B cell (primary cell): Measurements from ENCODE around the gene CNOT1. TPM values are rescaled to one million over a fixed set of nuclear protein-coding genes. Genes with fewer than 3 reads are reported as not detected.

Experiments used
- ATAC-seq: fragments of 200-7000 bp; cut with Tn5 transposase; one replicate; pipeline ENCODE4 v1.10.0; 2021; ENCODE audit warnings: low read depth, mild to moderate bottlenecking, moderate number of reproducible peaks, moderate library complexity
- CTCF ChIA-PET: fragments of 350-600 bp; sonication (Branson Sonifier 250); formaldehyde crosslinking; loops from one replicate; lab custom pipeline; 2021; ENCODE audit warnings: antibody characterized with exemption, inconsistent platforms; lab: Charles Lee
- POLR2A ChIA-PET: fragments of 350-600 bp; sonication (Branson Sonifier 250); formaldehyde crosslinking; loops from one replicate; lab custom pipeline; 2021; ENCODE audit warnings: antibody characterized with exemption; lab: Charles Lee
- DNase-seq: peaks from one replicate; pipeline ENCODE4 v3.0.0; 2013
- H2AFZ ChIP-seq: 2 replicates; pipeline ENCODE4 v1.6.1; 2012; ENCODE audit warnings: mild to moderate bottlenecking, low read depth, low read length; ENCODE audit not compliant: insufficient read depth, poor library complexity, severe bottlenecking
- H3K27ac ChIP-seq, 2 donors: 1 replicate in 1 of 2; 2 replicates in 1 of 2; pipeline ENCODE4 v1.5.1; 2012 to 2013; ENCODE audit warnings: low read length in 2 of 2, mild to moderate bottlenecking in 2 of 2, moderate library complexity in 1 of 2
- H3K27me3 ChIP-seq, 4 experiments: fragments of 200-600 bp in 1 of 4; sonication (generic) in 1 of 4; replicated peaks in 1 of 4; 1 replicate in 2 of 4; 2 replicates in 2 of 4; pipeline versions ENCODE4 v1.6.1 to v1.7.0; 2013 to 2016; ENCODE audit warnings: low read length in 3 of 4, mild to moderate bottlenecking in 2 of 4, mixed read lengths in 1 of 4, moderate library complexity in 1 of 4; ENCODE audit not compliant: insufficient read depth in 4 of 4, control insufficient read depth in 3 of 4; ENCODE audit errors: control extremely low read depth in 1 of 4
- H3K36me3 ChIP-seq, 2 experiments: replicated peaks in 1 of 2; 1 replicate in 1 of 2; 2 replicates in 1 of 2; pipeline versions ENCODE4 v1.6.1 to v1.7.1; 2013; ENCODE audit warnings: low read length in 1 of 2; ENCODE audit not compliant: insufficient read depth in 2 of 2, control insufficient read depth in 1 of 2; ENCODE audit errors: control extremely low read depth in 1 of 2, extremely low read depth in 1 of 2
- H3K4me1 ChIP-seq, 2 donors: fragments of 200-600 bp in 1 of 2; sonication (generic) in 1 of 2; 1 replicate in 1 of 2; 2 replicates in 1 of 2; pipeline versions ENCODE4 v1.5.1 to v1.6.1; 2013 to 2017; ENCODE audit warnings: low read length in 2 of 2; ENCODE audit not compliant: control insufficient read depth in 2 of 2, insufficient read depth in 2 of 2
- H3K4me2 ChIP-seq: replicated peaks from 2 replicates; pipeline ENCODE3; 2012; ENCODE audit warnings: mild to moderate bottlenecking, low read depth, low read length; ENCODE audit not compliant: poor library complexity, severe bottlenecking
- H3K4me3 ChIP-seq, 5 experiments: fragments of 200-600 bp in 1 of 5; sonication (generic) in 1 of 5; 1 replicate in 3 of 5; 2 replicates in 2 of 5; pipeline versions ENCODE4 v1.5.1 to v1.7.0; 2011 to 2016; ENCODE audit warnings: low read length in 4 of 5, mild to moderate bottlenecking in 4 of 5, low read depth in 2 of 5, control low read depth in 1 of 5, moderate library complexity in 1 of 5; ENCODE audit not compliant: insufficient read depth in 1 of 5; ENCODE audit errors: control extremely low read depth in 1 of 5, extremely low read depth in 1 of 5
- H3K79me2 ChIP-seq: fragments of 200-600 bp; sonication (generic); one replicate; pipeline ENCODE4 v1.6.0; 2016; ENCODE audit warnings: low read length; ENCODE audit not compliant: control insufficient read depth, insufficient read depth
- H3K9ac ChIP-seq: fragments of 200-600 bp; sonication (generic); 2 replicates; pipeline ENCODE4 v1.6.1; 2017; ENCODE audit warnings: mild to moderate bottlenecking, low read length, moderate library complexity
- H3K9me3 ChIP-seq, 3 donors: one replicate each; pipeline versions ENCODE4 v1.6.1 to v1.7.1; 2013; ENCODE audit warnings: low read length in 2 of 3; ENCODE audit not compliant: control insufficient read depth in 2 of 3, insufficient read depth in 1 of 3; ENCODE audit errors: control extremely low read depth in 1 of 3
- H4K20me1 ChIP-seq: 2 replicates; pipeline ENCODE4 v1.6.0; 2012; ENCODE audit warnings: mild to moderate bottlenecking, low read length; ENCODE audit not compliant: insufficient read depth, control insufficient read depth, poor library complexity, severe bottlenecking
- H3K27ac Mint-ChIP-seq: one replicate; pipeline ENCODE4 v1.8.0; 2021; ENCODE audit warnings: mixed read lengths
- H3K27me3 Mint-ChIP-seq: one replicate; pipeline ENCODE4 v1.8.0; 2021; ENCODE audit warnings: mixed read lengths
- H3K4me1 Mint-ChIP-seq: one replicate; pipeline ENCODE4 v1.8.0; 2021; ENCODE audit warnings: mixed read lengths
- H3K4me3 Mint-ChIP-seq: one replicate; pipeline ENCODE4 v1.8.0; 2021; ENCODE audit warnings: mixed read lengths
- H3K9me3 Mint-ChIP-seq: one replicate; pipeline ENCODE4 v1.8.0; 2022; ENCODE audit warnings: mixed read lengths; ENCODE audit not compliant: insufficient read depth
- EZH2 ChIP-seq: IDR thresholded peaks from 2 replicates; pipeline ENCODE4 v1.6.1; 2012; ENCODE audit warnings: borderline replicate concordance, low read depth, mild to moderate bottlenecking, moderate library complexity, low read length; ENCODE audit not compliant: insufficient read depth, poor library complexity, severe bottlenecking
- WGBS: methylation state at CpG from one replicate; pipeline ENCODE4 v1.1.5; 2013; ENCODE audit warnings: missing lambda C conversion rate; ENCODE audit not compliant: insufficient coverage; 5-methylcytosine and 5-hydroxymethylcytosine counted together
- intact Hi-C: fragments of 100-400 bp; cut with micrococcal nuclease; formaldehyde crosslinking; loops from one replicate; pipeline ENCODE4 v1.10.0; 2022
- polyA minus RNA-seq: library from RNA; depleted of rRNA, polyadenylated mRNA; stranded (reverse); fragments of >200 nt; gene quantifications from 2 replicates; pipeline ENCODE4 v1.2.3, GENCODE V29; 2012
- polyA plus RNA-seq: library from polyadenylated mRNA; depleted of rRNA; stranded (reverse); fragments of >200 nt; gene quantifications from 2 replicates; pipeline ENCODE4 v1.2.3, GENCODE V29; 2012
- total RNA-seq, 2 donors: library from RNA; stranded (reverse); fragments of 120-200 nt in 1 of 2; gene quantifications; 1 replicate in 1 of 2; 2 replicates in 1 of 2; pipeline versions ENCODE4 v1.2.3 to v1.2.4, GENCODE V29; 2013 to 2022
- TF ChIP-seq, protein P1 (sequence below): fragments of 200-600 bp; IDR thresholded peaks from one replicate; pipeline ENCODE4 v1.8.0; 2022; ENCODE audit warnings: antibody characterized with exemption, mild to moderate bottlenecking

Gene CNOT1
- total RNA-seq (246 and 268 TPM in 2 replicates), polyA plus RNA-seq (211 and 374 TPM in 2 replicates), polyA minus RNA-seq (210 and 296 TPM in 2 replicates)
- total RNA-seq (2013) = 160 TPM

DNA sequence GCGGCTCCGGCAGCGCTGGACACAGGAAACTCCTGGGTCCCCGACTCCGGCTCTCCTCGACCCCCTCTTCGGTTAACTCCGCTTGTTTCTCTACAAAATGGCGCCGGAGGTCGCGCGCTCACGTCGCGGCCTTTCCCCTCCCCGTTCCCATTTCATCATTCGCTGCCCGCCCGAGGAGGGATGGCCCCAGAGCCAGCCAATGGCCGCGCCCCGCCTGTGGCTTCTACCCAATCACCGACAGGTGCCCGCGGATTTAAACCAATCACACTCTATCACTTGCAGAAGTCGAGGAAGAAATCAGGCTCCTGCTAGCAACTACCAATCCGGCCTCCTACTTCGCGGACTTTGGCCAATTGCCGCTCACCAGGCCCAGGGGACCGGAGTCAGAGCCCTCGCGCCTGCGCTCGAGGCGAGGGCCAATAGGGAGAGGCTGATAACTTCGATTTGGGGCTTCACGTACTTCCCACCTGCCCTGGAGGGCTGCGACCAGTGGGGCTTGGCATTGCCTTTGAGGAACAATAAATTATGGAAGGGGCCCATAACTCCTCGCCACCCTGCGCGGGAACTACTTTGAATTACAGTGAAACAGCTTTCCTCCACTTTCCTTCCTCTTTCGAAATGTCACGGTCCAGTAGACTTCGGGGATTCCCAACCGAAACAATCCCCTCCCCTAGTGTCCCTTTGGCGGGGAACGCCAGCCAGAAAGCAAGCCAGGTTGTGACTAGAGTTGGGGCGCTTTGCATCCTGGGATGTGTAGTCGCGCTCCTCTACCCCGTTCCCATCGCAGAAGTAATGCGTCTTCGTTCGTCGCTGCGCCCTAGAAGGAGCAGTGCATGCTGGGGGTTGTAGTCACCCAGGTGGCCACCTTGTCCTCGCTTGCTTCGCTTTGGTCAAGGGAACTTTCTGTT is at the start of gene CNOT1:
CNOT1 (minus strand) TSS at position 94 of the 908 bp plus-strand sequence. CDS start 30,489 bp downstream, outside the sequence.
- Mint-ChIP-seq H3K27ac (peak within 1 kb of the TSS; percentile 97), H3K9me3 (no peaks in the 10 kb centered on the region), H3K4me3 (peak within 1 kb of the TSS; percentile 93), H3K27me3 (no peaks in the 10 kb centered on the region), H3K4me1 (peaks cover 37% of the 10 kb centered on the region)
- Histone ChIP-seq H3K4me1 (peaks cover 19 to 26% of the 10 kb centered on the region in 2 donors), H3K36me3 (peaks cover 0 to 3% of the 10 kb centered on the region in 2 experiments), H3K4me2 (peak within 1 kb of the TSS; percentile 81), H2AFZ (peak within 1 kb of the TSS; percentile 77), H3K27ac (peak within 1 kb of the TSS; percentile 99 to 100), H3K27me3 (no peaks in the 10 kb centered on the region), H3K4me3 (peak within 1 kb of the TSS; percentile 54 to 100 (median 100)), H3K9me3 (no peaks in the 10 kb centered on the region), H3K79me2 (peaks cover 46% of the 10 kb centered on the region), H3K9ac (peak within 1 kb of the TSS; percentile 100), H4K20me1 (peaks cover 14% of the 10 kb centered on the region)
- intact Hi-C loops = loop anchor here (1.0 to 5.0 kb wide), 7 partner anchors 54 to 1443 kb away; partner anchors contain the start of genes CFAP20, GOT2, PSME3IP1 and RSPRY1
- WGBS = under 1% methylated on average over 60 of the region's 61 CpGs
- DNase-seq (peak; percentile 98), ATAC-seq (peak; percentile 80)
- peak; percentile 97 for TF ChIP-seq EZH2
- TF ChIP-seq, protein P1, sequence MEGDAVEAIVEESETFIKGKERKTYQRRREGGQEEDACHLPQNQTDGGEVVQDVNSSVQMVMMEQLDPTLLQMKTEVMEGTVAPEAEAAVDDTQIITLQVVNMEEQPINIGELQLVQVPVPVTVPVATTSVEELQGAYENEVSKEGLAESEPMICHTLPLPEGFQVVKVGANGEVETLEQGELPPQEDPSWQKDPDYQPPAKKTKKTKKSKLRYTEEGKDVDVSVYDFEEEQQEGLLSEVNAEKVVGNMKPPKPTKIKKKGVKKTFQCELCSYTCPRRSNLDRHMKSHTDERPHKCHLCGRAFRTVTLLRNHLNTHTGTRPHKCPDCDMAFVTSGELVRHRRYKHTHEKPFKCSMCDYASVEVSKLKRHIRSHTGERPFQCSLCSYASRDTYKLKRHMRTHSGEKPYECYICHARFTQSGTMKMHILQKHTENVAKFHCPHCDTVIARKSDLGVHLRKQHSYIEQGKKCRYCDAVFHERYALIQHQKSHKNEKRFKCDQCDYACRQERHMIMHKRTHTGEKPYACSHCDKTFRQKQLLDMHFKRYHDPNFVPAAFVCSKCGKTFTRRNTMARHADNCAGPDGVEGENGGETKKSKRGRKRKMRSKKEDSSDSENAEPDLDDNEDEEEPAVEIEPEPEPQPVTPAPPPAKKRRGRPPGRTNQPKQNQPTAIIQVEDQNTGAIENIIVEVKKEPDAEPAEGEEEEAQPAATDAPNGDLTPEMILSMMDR = no peak
- ChIA-PET POLR2A (no interaction called here), CTCF (interaction anchor here (0.6 to 0.8 kb wide), 2 partner anchors 28 to 126 kb away, joined by 3 read pairs; no protein-coding TSS in a partner anchor)
